SK-N-SH (cell line): ENCODE data around the gene RPL28. TPM values are rescaled to one million over a fixed set of nuclear protein-coding genes. Genes with fewer than 3 reads are reported as not detected.

Source experiments
- CTCF ChIA-PET: fragments of 300-600, 350-600 bp; formaldehyde crosslinking; extraction: SDS; loops from one replicate; lab custom pipeline; 2021; lab: Yijun Ruan, JAX
- POLR2A ChIA-PET: fragments of 350-600 bp; sonication (Branson Sonifier 250); formaldehyde crosslinking; extraction: SDS; loops from one replicate; lab custom pipeline; 2020; ENCODE audit warnings: antibody characterized with exemption, inconsistent platforms; lab: Yijun Ruan, JAX
- DNase-seq: peaks from one replicate; pipeline ENCODE4 v3.0.0; 2012
- H2AFZ ChIP-seq: fragments of 200-600 bp; sonication (generic); 2 replicates; pipeline ENCODE4 v1.8.1; 2016; ENCODE audit warnings: antibody characterized with exemption, mild to moderate bottlenecking, low read depth
- H3F3A ChIP-seq: fragments of 200-600 bp; sonication (generic); replicated peaks from 2 replicates; pipeline ENCODE3; 2016; ENCODE audit warnings: antibody characterized with exemption, mild to moderate bottlenecking; ENCODE audit not compliant: insufficient read depth
- H3K27ac ChIP-seq, 2 experiments: fragments of 200-500 bp in 1 of 2; fragments of 200-600 bp in 1 of 2; sonication (Bioruptor generic) in 1 of 2; sonication (generic), shearing (Covaris generic) in 1 of 2; 2 replicates each; pipeline versions ENCODE4 v1.5.1 to v1.6.1; 2014 to 2016; ENCODE audit warnings: low read depth in 2 of 2, inconsistent platforms in 1 of 2, low read length in 1 of 2, mild to moderate bottlenecking in 1 of 2, mixed read lengths in 1 of 2
- H3K27me3 ChIP-seq: fragments of 200-600 bp; sonication (generic), shearing (Covaris generic); 2 replicates; pipeline ENCODE4 v1.6.1; 2016; ENCODE audit warnings: mixed run types; ENCODE audit not compliant: insufficient read depth
- H3K36me3 ChIP-seq, 2 experiments: fragments of 200-500 bp in 1 of 2; fragments of 200-600 bp in 1 of 2; sonication (Bioruptor generic) in 1 of 2; sonication (generic) in 1 of 2; replicated peaks in 1 of 2; 2 replicates each; pipeline versions ENCODE3 to v1.5.1; 2014 to 2016; ENCODE audit warnings: low read length in 1 of 2, mild to moderate bottlenecking in 1 of 2; ENCODE audit not compliant: insufficient read depth in 2 of 2, control insufficient read depth in 1 of 2
- H3K4me1 ChIP-seq, 2 experiments: fragments of 200-500 bp in 1 of 2; fragments of 200-600 bp in 1 of 2; sonication (Bioruptor generic) in 1 of 2; sonication (generic), shearing (Covaris generic) in 1 of 2; 2 replicates each; pipeline versions ENCODE4 v1.5.1 to v1.6.1; 2014 to 2016; ENCODE audit warnings: low read depth in 1 of 2, low read length in 1 of 2, mixed run types in 1 of 2; ENCODE audit not compliant: insufficient read depth in 2 of 2, control insufficient read depth in 1 of 2
- H3K4me2 ChIP-seq: fragments of 200-600 bp; sonication (generic), shearing (Covaris generic); 2 replicates; pipeline ENCODE4 v1.6.1; 2017; ENCODE audit warnings: mixed run types
- H3K4me3 ChIP-seq, 2 experiments: fragments of 200-500 bp in 1 of 2; fragments of 200-600 bp in 1 of 2; sonication (Bioruptor generic) in 1 of 2; sonication (generic), shearing (Covaris generic) in 1 of 2; 2 replicates each; pipeline versions ENCODE4 v1.5.1 to v1.8.1; 2014 to 2016; ENCODE audit warnings: low read depth in 2 of 2, inconsistent platforms in 1 of 2, low read length in 1 of 2, mild to moderate bottlenecking in 1 of 2, mixed read lengths in 1 of 2, moderate library complexity in 1 of 2
- H3K79me2 ChIP-seq: fragments of 200-600 bp; sonication (generic); 2 replicates; pipeline ENCODE4 v1.8.1; 2017; ENCODE audit warnings: mild to moderate bottlenecking; ENCODE audit not compliant: insufficient read depth
- H3K9ac ChIP-seq: fragments of 200-600 bp; sonication (generic); 2 replicates; pipeline ENCODE4 v1.6.1; 2017; ENCODE audit warnings: mixed run types
- H3K9me2 ChIP-seq: fragments of 200-600 bp; sonication (generic); 2 replicates; pipeline ENCODE4 v1.6.1; 2017; ENCODE audit warnings: mixed run types
- H3K9me3 ChIP-seq: fragments of 200-600 bp; sonication (generic); 2 replicates; pipeline ENCODE4 v1.6.1; 2017; ENCODE audit warnings: mixed run types, mild to moderate bottlenecking, moderate library complexity
- H4K20me1 ChIP-seq: fragments of 200-600 bp; sonication (generic); 2 replicates; pipeline ENCODE4 v1.6.1; 2017; ENCODE audit warnings: mild to moderate bottlenecking, mixed run types; ENCODE audit not compliant: insufficient read depth
- CHD2 ChIP-seq: fragments of 150-350 bp; IDR thresholded peaks from 2 replicates; pipeline ENCODE4 v1.6.1; 2018; ENCODE audit warnings: low read length; ENCODE audit not compliant: partially characterized antibody
- GABPA ChIP-seq: IDR thresholded peaks from 2 replicates; pipeline ENCODE4 v1.4.0; 2012; ENCODE audit warnings: low read depth, mild to moderate bottlenecking
- POLR2AphosphoS5 ChIP-seq: IDR thresholded peaks from 2 replicates; pipeline ENCODE4 v1.6.1; 2012; ENCODE audit warnings: low read depth, low read length
- RCOR1 ChIP-seq: fragments of 150-350 bp; IDR thresholded peaks from 2 replicates; pipeline ENCODE4 v1.6.1; 2017; ENCODE audit warnings: antibody characterized with exemption, low read length
- RXRA ChIP-seq: IDR thresholded peaks from 2 replicates; pipeline ENCODE4 v1.4.0; 2012; ENCODE audit warnings: low read depth, mild to moderate bottlenecking, borderline replicate concordance
- TAF1 ChIP-seq: IDR thresholded peaks from 2 replicates; pipeline ENCODE4 v1.6.1; 2012; ENCODE audit warnings: low read depth, mild to moderate bottlenecking, low read length, moderate library complexity, borderline replicate concordance
- WGBS: methylation state at CpG from one replicate; pipeline ENCODE4 v1.1.6; 2017; ENCODE audit warnings: low lambda C conversion rate; 5-methylcytosine and 5-hydroxymethylcytosine counted together
- polyA plus RNA-seq, 3 experiments: library from polyadenylated mRNA; depleted of rRNA; stranded (reverse); fragments of >200 nt; gene quantifications; 2 replicates each; pipeline ENCODE4 v1.2.3, GENCODE V29; 2012
- TF ChIP-seq, protein P1 (sequence below): IDR thresholded peaks from 2 replicates; pipeline ENCODE4 v1.4.0; 2012; ENCODE audit warnings: low read depth, borderline replicate concordance
- TF ChIP-seq, protein P2 (sequence below): IDR thresholded peaks from 2 replicates; pipeline ENCODE4 v1.4.0; 2012; ENCODE audit warnings: low read depth, borderline replicate concordance
- TF ChIP-seq, protein P3 (sequence below): IDR thresholded peaks from 2 replicates; pipeline ENCODE4; 2012
- TF ChIP-seq, protein P4 (sequence below): IDR thresholded peaks from 2 replicates; pipeline ENCODE4 v1.6.1; 2012; ENCODE audit warnings: mild to moderate bottlenecking, low read depth, low read length, moderate library complexity

The RPL28 gene
- polyA plus RNA-seq, 1 of the 3 experiments (the other 2 are of a cell fraction) = 2,368 TPM

DNA sequence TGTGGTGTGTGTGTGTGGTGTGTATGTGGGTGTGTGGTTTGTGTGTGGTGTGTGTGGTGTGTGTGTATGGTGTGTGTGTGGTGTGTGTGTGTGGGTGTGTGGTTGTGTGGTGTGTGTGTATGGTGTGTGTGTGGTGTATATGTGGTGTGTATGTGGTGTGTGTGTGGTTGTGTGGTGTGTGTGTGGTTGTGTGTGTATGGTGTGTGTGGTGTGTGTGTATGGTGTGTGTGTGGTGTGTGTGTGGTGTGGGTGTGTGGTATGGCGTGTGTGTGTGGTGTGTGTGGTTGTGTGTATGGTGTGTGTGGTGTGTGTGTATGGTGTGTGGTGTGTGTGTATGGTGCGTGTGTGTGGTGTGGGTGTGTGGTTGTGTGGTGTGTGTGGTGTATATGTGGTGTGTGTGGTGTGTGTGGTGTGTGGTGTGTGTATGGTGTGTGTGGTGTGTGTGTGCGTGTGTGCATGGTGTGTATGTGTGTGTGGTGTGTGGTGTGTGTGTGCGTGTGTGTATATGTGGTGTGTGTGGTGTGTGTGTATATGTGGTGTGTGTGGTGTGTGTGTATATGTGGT, 48.7 kb downstream of the RPL28 start:
- Histone ChIP-seq H3K9me2 (no peaks in the 10 kb centered on the region), H3K9me3 (no peaks in the 10 kb centered on the region), H3K27me3 (0 out of 2 replicates have a peak, but pooled peaks cover 6% of the 10 kb centered on the region), H3K36me3 (no peaks in the 10 kb centered on the region), H3F3A (no peaks in the 10 kb centered on the region), H3K4me2 (no peak overlapping the region), H4K20me1 (no peaks in the 10 kb centered on the region), H3K4me3 (no peak overlapping the region), H2AFZ (no peak overlapping the region), H3K79me2 (no peaks in the 10 kb centered on the region), H3K27ac (no peak overlapping the region), H3K9ac (no peak overlapping the region), H3K4me1 (no peaks in the 10 kb centered on the region)
- DNase-seq = no peak
- POLR2A ChIA-PET = no interaction called here
- no peak for TF ChIP-seq GABPA
- no peak for TF ChIP-seq CHD2
- no peak for TF ChIP-seq TAF1
- no peak for TF ChIP-seq POLR2AphosphoS5
- TF ChIP-seq, protein P1, sequence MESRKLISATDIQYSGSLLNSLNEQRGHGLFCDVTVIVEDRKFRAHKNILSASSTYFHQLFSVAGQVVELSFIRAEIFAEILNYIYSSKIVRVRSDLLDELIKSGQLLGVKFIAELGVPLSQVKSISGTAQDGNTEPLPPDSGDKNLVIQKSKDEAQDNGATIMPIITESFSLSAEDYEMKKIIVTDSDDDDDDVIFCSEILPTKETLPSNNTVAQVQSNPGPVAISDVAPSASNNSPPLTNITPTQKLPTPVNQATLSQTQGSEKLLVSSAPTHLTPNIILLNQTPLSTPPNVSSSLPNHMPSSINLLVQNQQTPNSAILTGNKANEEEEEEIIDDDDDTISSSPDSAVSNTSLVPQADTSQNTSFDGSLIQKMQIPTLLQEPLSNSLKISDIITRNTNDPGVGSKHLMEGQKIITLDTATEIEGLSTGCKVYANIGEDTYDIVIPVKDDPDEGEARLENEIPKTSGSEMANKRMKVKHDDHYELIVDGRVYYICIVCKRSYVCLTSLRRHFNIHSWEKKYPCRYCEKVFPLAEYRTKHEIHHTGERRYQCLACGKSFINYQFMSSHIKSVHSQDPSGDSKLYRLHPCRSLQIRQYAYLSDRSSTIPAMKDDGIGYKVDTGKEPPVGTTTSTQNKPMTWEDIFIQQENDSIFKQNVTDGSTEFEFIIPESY = no peak
- no peak for TF ChIP-seq RXRA
- TF ChIP-seq, protein P2, sequence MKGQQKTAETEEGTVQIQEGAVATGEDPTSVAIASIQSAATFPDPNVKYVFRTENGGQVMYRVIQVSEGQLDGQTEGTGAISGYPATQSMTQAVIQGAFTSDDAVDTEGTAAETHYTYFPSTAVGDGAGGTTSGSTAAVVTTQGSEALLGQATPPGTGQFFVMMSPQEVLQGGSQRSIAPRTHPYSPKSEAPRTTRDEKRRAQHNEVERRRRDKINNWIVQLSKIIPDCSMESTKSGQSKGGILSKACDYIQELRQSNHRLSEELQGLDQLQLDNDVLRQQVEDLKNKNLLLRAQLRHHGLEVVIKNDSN = no peak
- TF ChIP-seq, protein P3, sequence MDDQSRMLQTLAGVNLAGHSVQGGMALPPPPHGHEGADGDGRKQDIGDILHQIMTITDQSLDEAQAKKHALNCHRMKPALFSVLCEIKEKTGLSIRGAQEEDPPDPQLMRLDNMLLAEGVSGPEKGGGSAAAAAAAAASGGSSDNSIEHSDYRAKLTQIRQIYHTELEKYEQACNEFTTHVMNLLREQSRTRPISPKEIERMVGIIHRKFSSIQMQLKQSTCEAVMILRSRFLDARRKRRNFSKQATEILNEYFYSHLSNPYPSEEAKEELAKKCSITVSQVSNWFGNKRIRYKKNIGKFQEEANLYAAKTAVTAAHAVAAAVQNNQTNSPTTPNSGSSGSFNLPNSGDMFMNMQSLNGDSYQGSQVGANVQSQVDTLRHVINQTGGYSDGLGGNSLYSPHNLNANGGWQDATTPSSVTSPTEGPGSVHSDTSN = no peak
- no peak for TF ChIP-seq RCOR1
- TF ChIP-seq, protein P4, sequence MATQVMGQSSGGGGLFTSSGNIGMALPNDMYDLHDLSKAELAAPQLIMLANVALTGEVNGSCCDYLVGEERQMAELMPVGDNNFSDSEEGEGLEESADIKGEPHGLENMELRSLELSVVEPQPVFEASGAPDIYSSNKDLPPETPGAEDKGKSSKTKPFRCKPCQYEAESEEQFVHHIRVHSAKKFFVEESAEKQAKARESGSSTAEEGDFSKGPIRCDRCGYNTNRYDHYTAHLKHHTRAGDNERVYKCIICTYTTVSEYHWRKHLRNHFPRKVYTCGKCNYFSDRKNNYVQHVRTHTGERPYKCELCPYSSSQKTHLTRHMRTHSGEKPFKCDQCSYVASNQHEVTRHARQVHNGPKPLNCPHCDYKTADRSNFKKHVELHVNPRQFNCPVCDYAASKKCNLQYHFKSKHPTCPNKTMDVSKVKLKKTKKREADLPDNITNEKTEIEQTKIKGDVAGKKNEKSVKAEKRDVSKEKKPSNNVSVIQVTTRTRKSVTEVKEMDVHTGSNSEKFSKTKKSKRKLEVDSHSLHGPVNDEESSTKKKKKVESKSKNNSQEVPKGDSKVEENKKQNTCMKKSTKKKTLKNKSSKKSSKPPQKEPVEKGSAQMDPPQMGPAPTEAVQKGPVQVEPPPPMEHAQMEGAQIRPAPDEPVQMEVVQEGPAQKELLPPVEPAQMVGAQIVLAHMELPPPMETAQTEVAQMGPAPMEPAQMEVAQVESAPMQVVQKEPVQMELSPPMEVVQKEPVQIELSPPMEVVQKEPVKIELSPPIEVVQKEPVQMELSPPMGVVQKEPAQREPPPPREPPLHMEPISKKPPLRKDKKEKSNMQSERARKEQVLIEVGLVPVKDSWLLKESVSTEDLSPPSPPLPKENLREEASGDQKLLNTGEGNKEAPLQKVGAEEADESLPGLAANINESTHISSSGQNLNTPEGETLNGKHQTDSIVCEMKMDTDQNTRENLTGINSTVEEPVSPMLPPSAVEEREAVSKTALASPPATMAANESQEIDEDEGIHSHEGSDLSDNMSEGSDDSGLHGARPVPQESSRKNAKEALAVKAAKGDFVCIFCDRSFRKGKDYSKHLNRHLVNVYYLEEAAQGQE = no peak
- 54% methylated on average over 4 of the region's 4 CpGs for WGBS
- CTCF ChIA-PET = no interaction called here
